GM23248 (cell line): ENCODE measurements around the gene EI24.

Experiments
- EZH2 ChIP-seq: fragments of 200-600 bp; sonication (generic); IDR thresholded peaks from 2 replicates; pipeline ENCODE4 v1.6.1; 2018; ENCODE audit warnings: antibody characterized with exemption, mild to moderate bottlenecking; ENCODE audit not compliant: insufficient read depth, poor library complexity, severe bottlenecking
- EZH2phosphoT487 ChIP-seq: fragments of 200-600 bp; sonication (generic); IDR thresholded peaks from 2 replicates; pipeline ENCODE4 v1.6.1; 2018; ENCODE audit warnings: antibody characterized with exemption, moderate library complexity, mild to moderate bottlenecking, low read depth; ENCODE audit not compliant: insufficient read depth

DNA sequence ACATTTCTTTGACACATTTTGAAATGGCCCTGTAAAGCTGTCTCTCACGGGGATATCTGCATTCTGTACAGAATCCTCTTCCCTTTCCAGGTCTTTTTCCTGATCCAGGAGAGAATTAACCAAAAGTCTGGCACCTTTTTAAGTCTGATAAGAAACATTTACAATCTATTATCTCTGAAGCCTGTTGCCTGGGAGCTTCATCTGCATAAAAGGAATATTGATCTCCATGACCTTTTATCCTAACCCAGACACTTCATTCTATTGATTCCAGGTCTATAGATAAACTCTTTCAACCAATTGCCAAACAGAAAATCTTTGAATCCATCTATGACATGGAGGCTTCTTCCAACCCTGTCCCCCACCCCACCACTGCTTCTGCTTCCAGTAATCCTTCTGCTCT lies 33.7 kb upstream of the EI24 start:
- TF ChIP-seq EZH2phosphoT487: no peak
- TF ChIP-seq EZH2: no peak
